ENCODE data around the gene HAPLN3. TPM values are rescaled to one million over a fixed set of nuclear protein-coding genes. Genes with fewer than 3 reads are reported as not detected.

HAPLN3 gene
- total RNA-seq, 2 donors from 2014 or later: 1.9 to 3.6 TPM

DNA sequence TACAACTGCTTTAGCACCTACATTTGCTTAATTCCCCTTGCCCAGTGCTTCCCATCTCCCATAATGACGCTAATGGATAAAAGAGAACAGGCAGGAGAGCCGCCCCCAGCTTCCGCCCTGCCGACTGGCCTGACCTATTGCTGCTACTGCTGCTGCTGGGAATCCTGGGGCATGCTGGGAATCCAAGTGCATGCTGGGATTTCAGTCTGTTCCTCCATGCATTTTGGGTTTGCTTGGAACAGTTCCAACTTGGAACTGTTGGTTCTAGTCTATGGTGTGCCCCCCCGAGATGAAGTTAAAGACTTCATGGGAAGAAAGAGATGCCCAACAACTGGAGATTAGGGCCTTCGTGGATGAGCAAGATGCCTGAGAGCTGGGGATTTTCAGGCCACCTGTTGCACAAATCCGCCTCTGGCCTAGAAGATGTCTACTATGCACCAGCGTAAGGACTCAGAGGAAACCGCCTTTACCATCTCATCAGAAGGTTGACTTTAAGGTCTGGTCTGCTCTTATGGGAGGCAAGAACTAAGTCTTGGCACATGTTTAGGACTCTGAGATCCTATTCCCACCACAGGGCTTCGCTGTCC is 29.0 kb downstream of the HAPLN3 start:
- intact Hi-C loops (cut with DNase I): no loop called here
- DNase-seq: no peak
- Histone ChIP-seq H3K4me3 (no peak overlapping the region), H3K4me1 (no peaks in the 10 kb centered on the region), H3K9ac (ENCODE audit: low read depth in 2 of 2, low read length in 2 of 2) (no peak overlapping the region), H3K9me3 (no peaks in the 10 kb centered on the region), H3K36me3 (no peaks in the 10 kb centered on the region), H3K27ac (no peak overlapping the region), H3K27me3 (no peaks in the 10 kb centered on the region)
- TF ChIP-seq, protein P1, sequence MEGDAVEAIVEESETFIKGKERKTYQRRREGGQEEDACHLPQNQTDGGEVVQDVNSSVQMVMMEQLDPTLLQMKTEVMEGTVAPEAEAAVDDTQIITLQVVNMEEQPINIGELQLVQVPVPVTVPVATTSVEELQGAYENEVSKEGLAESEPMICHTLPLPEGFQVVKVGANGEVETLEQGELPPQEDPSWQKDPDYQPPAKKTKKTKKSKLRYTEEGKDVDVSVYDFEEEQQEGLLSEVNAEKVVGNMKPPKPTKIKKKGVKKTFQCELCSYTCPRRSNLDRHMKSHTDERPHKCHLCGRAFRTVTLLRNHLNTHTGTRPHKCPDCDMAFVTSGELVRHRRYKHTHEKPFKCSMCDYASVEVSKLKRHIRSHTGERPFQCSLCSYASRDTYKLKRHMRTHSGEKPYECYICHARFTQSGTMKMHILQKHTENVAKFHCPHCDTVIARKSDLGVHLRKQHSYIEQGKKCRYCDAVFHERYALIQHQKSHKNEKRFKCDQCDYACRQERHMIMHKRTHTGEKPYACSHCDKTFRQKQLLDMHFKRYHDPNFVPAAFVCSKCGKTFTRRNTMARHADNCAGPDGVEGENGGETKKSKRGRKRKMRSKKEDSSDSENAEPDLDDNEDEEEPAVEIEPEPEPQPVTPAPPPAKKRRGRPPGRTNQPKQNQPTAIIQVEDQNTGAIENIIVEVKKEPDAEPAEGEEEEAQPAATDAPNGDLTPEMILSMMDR (IDR thresholded peaks at IDR 0.05): no peak

DNA sequence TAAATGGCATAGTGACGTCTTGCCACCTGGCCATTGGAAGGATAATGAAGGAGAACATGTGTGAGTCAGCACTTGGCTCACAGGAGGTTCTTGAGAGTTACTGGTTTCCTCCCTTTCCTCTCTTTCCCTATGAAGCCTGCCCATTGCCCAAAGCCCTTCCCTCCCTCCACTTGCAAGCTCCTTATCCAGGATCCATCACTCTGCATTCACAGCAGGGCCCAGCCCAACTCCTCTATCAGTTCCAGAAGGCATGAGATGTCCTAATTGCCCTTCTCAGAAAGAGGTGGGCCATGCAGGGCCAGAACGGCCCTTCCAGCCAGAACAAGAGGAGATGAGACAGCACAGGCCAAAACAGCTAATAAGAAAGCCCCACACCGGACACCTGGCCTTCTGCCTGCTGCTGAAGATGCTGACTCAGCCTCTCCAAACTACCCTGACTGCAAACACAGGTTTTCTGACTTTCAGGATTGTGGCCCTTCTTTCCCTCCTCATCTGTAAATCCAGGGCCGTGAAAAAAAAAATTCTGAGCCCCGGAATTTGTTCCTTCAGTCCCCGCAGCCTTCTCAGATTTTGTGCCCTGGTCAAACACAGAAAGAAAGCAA is 29.7 kb downstream of the HAPLN3 start:
- Histone ChIP-seq H3K9ac (ENCODE audit: low read depth in 2 of 2, low read length in 2 of 2) (no peak overlapping the region), H3K27me3 (no peaks in the 10 kb centered on the region), H3K36me3 (no peaks in the 10 kb centered on the region), H3K27ac (no peak overlapping the region), H3K4me1 (no peaks in the 10 kb centered on the region), H3K4me3 (no peak overlapping the region), H3K9me3 (no peaks in the 10 kb centered on the region)
- TF ChIP-seq, protein P1 (IDR thresholded peaks at IDR 0.05): no peak
- DNase-seq: no peak
- intact Hi-C loops (cut with DNase I): no loop called here

DNA sequence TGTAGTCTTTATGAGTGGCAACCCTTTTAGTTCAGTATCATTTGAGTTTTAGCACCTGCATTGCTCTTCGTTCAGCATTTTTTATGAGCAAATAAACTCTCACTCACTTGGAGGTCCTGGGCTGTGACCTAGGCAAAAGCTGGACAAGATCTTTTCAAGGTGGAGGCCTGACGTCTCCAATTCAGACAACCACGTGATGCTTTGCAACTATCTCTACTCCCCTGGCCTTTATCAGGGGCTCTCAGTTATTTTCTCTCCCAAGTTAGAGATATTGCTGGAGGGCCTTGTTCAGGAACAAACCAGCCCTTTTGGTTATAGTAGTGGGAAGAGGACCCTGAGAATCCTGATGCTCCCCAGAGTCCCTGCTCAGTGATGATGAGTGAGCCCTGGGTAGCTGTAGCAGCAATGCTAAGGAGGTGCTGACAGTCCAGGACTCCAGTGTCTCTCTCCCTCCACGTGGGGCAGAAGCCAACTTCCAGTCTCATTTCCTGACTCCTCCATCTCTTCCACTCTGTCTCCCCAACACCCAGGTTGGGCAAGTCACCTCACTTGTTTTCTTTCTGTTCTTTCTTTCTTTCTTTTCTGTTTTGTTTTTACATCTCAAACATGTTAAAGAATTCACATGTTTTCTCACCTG is 30.4 kb downstream of the HAPLN3 start:
- no peak overlapping the region for H3K9ac ChIP-seq (ENCODE audit: low read depth in 2 of 2, low read length in 2 of 2)
- TF ChIP-seq, protein P1 (IDR thresholded peaks at IDR 0.05): no peak
- no peaks in the 10 kb centered on the region for H3K4me1 ChIP-seq
- H3K27ac ChIP-seq: no peak overlapping the region
- no peak for DNase-seq
- no peaks in the 10 kb centered on the region for H3K36me3 ChIP-seq
- no peak overlapping the region for H3K4me3 ChIP-seq
- H3K27me3 ChIP-seq: no peaks in the 10 kb centered on the region
- intact Hi-C loops (cut with DNase I): no loop called here
- H3K9me3 ChIP-seq: no peaks in the 10 kb centered on the region

DNA sequence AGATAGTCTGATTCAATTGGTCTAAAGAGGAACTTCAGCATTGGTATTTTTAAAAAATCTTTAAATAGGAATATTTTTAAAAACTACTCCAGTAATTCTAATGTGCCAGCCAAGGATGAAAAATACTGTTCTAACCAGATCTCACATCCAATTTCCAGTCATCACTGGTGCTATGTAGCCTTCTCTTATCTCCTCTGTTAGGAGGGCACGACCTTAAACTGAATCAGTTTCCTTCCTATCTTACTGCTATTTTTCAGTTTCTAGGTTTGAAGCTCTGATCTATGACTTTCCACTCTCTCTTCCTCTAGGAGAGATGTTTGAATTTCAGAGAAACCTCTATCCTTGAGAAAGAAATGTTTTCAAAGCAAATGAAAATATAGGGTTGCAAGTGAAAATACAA is 31.9 kb downstream of the HAPLN3 start:
- Histone ChIP-seq H3K27ac (no peak overlapping the region), H3K4me3 (no peak overlapping the region), H3K9me3 (no peaks in the 10 kb centered on the region), H3K27me3 (no peaks in the 10 kb centered on the region), H3K9ac (ENCODE audit: low read depth in 2 of 2, low read length in 2 of 2) (no peak overlapping the region), H3K4me1 (no peaks in the 10 kb centered on the region), H3K36me3 (no peaks in the 10 kb centered on the region)
- intact Hi-C loops (cut with DNase I): no loop called here
- TF ChIP-seq, protein P1 (IDR thresholded peaks at IDR 0.05): no peak
- no peak for DNase-seq

DNA sequence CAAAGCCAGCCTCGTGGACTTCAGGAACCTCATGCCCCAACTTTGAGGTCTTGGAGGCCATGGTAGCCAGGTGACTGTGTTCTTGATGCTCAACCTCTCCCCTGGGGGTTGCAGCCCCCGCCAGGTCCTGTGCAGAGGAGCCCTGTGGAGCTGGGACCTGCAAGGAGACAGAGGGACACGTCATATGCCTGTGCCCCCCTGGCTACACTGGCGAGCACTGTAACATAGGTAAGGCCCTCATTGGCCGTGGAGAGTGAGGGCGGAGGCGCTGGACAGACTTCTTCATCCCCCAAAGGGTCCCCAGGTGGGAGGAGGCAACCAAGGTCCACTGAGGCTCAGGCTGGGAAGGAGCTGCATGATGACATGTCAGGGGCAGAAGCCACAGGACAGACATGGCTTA is 35.1 kb downstream of the HAPLN3 start:
- H3K36me3 ChIP-seq: no peaks in the 10 kb centered on the region
- intact Hi-C loops (cut with DNase I): no loop called here
- no peaks in the 10 kb centered on the region for H3K9me3 ChIP-seq
- no peak overlapping the region for H3K9ac ChIP-seq (ENCODE audit: low read depth in 2 of 2, low read length in 2 of 2)
- no peak overlapping the region for H3K4me3 ChIP-seq
- TF ChIP-seq, protein P1 (IDR thresholded peaks at IDR 0.05): no peak
- no peak for DNase-seq
- no peak overlapping the region for H3K27ac ChIP-seq
- no peaks in the 10 kb centered on the region for H3K27me3 ChIP-seq
- H3K4me1 ChIP-seq: no peaks in the 10 kb centered on the region
